MM.1S (cell line): Measurements from ENCODE around the gene UGT3A1.

Experiments
- DNase-seq: peaks from one replicate; pipeline ENCODE4 v3.0.0-alpha.2; 2015
- H2AFZ ChIP-seq: fragments of 300-600 bp; sonication (generic); 2 replicates; pipeline ENCODE4 v1.6.0; 2016; ENCODE audit warnings: antibody characterized with exemption, low read length
- H3F3A ChIP-seq: fragments of 300-600 bp; sonication (generic); 2 replicates; pipeline ENCODE4 v1.6.1; 2016; ENCODE audit warnings: mild to moderate bottlenecking, antibody characterized with exemption, low read length, moderate library complexity, mixed read lengths; ENCODE audit not compliant: insufficient read depth
- H3K27ac ChIP-seq: fragments of 300-600 bp; sonication (generic); 2 replicates; pipeline ENCODE4 v1.5.1; 2016; ENCODE audit warnings: mild to moderate bottlenecking, low read length
- H3K27me3 ChIP-seq: fragments of 300-600 bp; sonication (generic); replicated peaks from 2 replicates; pipeline ENCODE4 v1.6.0; 2016; ENCODE audit warnings: low read length; ENCODE audit not compliant: insufficient read depth
- H3K36me3 ChIP-seq: fragments of 300-600 bp; sonication (generic); replicated peaks from 2 replicates; pipeline ENCODE4 v1.6.1; 2016; ENCODE audit warnings: mild to moderate bottlenecking, low read length, mixed read lengths; ENCODE audit not compliant: insufficient read depth
- H3K4me1 ChIP-seq: fragments of 300-600 bp; sonication (generic); 2 replicates; pipeline ENCODE4 v1.6.1; 2016; ENCODE audit warnings: low read length, mixed read lengths
- H3K4me2 ChIP-seq: fragments of 300-600 bp; sonication (generic); 2 replicates; pipeline ENCODE4 v1.6.0; 2016; ENCODE audit warnings: low read depth, low read length
- H3K4me3 ChIP-seq: fragments of 300-600 bp; sonication (generic); 2 replicates; pipeline ENCODE4 v1.5.1; 2016; ENCODE audit warnings: low read length, mixed read lengths
- H3K79me2 ChIP-seq: fragments of 300-600 bp; sonication (generic); 2 replicates; pipeline ENCODE4 v1.6.1; 2016; ENCODE audit warnings: mixed run types, low read length, mixed read lengths
- H3K9ac ChIP-seq: fragments of 300-600 bp; sonication (generic); 2 replicates; pipeline ENCODE4 v1.6.1; 2016; ENCODE audit warnings: low read length, mixed read lengths
- H3K9me2 ChIP-seq: fragments of 300-600 bp; sonication (generic); replicated peaks from 2 replicates; pipeline ENCODE4 v1.6.1; 2016; ENCODE audit warnings: mild to moderate bottlenecking, low read length, mixed read lengths; ENCODE audit not compliant: insufficient read depth
- H3K9me3 ChIP-seq: fragments of 300-600 bp; sonication (generic); replicated peaks from 2 replicates; pipeline ENCODE4 v1.6.1; 2016; ENCODE audit warnings: mild to moderate bottlenecking, low read length, mixed read lengths; ENCODE audit not compliant: insufficient read depth
- H4K20me1 ChIP-seq: fragments of 300-600 bp; sonication (generic); 2 replicates; pipeline ENCODE4 v1.6.1; 2016; ENCODE audit warnings: mild to moderate bottlenecking, low read length, moderate library complexity, mixed read lengths; ENCODE audit not compliant: insufficient read depth
- EZH2 ChIP-seq: fragments of 300-600 bp; sonication (generic); optimal IDR thresholded peaks from 2 replicates; pipeline ENCODE3; 2017; ENCODE audit warnings: low read depth, mild to moderate bottlenecking, antibody characterized with exemption, low read length, mixed read lengths
- EZH2phosphoT487 ChIP-seq: fragments of 300-600 bp; sonication (generic); IDR thresholded peaks from 2 replicates; pipeline ENCODE4 v1.6.1; 2018; ENCODE audit warnings: antibody characterized with exemption, low read length
- TF ChIP-seq, protein P1 (sequence below): fragments of 300-600 bp; sonication (generic); IDR thresholded peaks from 2 replicates; pipeline ENCODE4 v1.5.1; 2016; ENCODE audit warnings: antibody characterized with exemption, low read length, mixed read lengths

Gene UGT3A1

DNA sequence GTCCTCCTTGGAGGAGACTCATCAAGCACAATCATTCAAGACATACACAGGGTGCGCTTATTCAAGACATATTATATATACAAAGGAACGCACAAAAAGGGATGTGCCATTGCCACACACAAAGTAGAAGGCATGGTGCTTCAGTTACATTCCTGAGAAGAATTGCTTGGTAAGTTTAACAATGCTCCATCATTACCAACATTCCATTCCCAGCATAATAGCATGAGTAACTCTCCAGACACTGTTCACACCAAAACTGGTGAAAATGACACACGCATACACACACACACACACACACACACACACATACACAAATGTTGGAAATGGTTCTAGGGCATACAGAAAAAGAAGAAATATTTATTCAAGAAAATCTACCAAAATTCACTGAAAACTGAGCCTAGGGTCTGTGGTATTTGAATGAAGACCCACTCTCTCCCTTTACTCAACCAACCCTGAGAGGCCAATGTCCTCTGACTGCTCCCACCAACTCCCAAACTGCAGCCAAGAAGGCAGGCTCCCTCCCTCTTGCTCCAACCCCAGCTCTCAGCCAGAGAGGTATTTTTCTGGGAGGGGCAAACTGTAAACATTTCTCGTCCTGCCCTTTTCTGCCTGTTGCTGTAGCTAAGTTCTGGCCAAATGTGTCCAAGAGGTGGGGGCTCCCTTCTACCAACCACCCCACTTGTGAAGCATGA lies 19.9 kb downstream of the UGT3A1 start:
- Histone ChIP-seq H3F3A (no peaks in the 10 kb centered on the region), H3K9me3 (no peaks in the 10 kb centered on the region), H3K27me3 (no peaks in the 10 kb centered on the region), H2AFZ (no peak overlapping the region), H4K20me1 (no peaks in the 10 kb centered on the region), H3K4me1 (no peaks in the 10 kb centered on the region), H3K9me2 (no peaks in the 10 kb centered on the region), H3K4me3 (no peak overlapping the region), H3K79me2 (no peaks in the 10 kb centered on the region), H3K9ac (no peak overlapping the region), H3K4me2 (no peak overlapping the region), H3K27ac (no peak overlapping the region), H3K36me3 (no peaks in the 10 kb centered on the region)
- DNase-seq: no peak
- TF ChIP-seq EZH2 (no peak), EZH2phosphoT487 (no peak)
- TF ChIP-seq, protein P1, sequence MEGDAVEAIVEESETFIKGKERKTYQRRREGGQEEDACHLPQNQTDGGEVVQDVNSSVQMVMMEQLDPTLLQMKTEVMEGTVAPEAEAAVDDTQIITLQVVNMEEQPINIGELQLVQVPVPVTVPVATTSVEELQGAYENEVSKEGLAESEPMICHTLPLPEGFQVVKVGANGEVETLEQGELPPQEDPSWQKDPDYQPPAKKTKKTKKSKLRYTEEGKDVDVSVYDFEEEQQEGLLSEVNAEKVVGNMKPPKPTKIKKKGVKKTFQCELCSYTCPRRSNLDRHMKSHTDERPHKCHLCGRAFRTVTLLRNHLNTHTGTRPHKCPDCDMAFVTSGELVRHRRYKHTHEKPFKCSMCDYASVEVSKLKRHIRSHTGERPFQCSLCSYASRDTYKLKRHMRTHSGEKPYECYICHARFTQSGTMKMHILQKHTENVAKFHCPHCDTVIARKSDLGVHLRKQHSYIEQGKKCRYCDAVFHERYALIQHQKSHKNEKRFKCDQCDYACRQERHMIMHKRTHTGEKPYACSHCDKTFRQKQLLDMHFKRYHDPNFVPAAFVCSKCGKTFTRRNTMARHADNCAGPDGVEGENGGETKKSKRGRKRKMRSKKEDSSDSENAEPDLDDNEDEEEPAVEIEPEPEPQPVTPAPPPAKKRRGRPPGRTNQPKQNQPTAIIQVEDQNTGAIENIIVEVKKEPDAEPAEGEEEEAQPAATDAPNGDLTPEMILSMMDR: no peak

DNA sequence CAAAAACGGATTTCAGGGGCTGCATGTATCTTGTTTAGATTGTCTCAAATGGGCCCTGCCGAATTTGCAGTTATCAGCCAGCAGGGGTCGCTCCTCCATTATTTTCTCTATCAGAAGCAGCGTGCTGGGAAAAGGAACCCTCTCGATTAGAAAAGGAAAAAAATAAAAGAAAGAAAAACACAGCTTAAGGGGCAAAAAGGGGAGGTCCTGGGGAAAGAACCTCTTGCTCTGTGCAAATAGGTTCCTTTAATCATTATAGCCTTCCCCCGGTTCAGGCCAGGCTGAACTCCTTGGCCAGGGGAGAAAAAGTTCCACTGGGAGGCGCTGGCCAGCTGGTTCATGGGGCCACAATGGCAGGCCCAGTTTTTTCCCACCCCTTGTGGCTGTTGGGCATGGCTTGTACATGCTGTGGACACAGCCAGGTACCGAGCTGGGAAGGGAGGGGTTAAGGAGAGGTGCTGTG lies 27.8 kb downstream of the UGT3A1 start:
- Histone ChIP-seq H3K27me3 (no peaks in the 10 kb centered on the region), H3K9me2 (no peaks in the 10 kb centered on the region), H3F3A (no peaks in the 10 kb centered on the region), H3K27ac (no peak overlapping the region), H3K36me3 (no peaks in the 10 kb centered on the region), H3K4me1 (no peaks in the 10 kb centered on the region), H3K9me3 (no peaks in the 10 kb centered on the region), H3K79me2 (no peaks in the 10 kb centered on the region), H3K9ac (no peak overlapping the region), H3K4me3 (no peak overlapping the region), H3K4me2 (no peak overlapping the region), H2AFZ (no peak overlapping the region), H4K20me1 (no peaks in the 10 kb centered on the region)
- TF ChIP-seq EZH2: no peak
- TF ChIP-seq, protein P1: peak; percentile 53
- DNase-seq: peak; percentile 14

DNA sequence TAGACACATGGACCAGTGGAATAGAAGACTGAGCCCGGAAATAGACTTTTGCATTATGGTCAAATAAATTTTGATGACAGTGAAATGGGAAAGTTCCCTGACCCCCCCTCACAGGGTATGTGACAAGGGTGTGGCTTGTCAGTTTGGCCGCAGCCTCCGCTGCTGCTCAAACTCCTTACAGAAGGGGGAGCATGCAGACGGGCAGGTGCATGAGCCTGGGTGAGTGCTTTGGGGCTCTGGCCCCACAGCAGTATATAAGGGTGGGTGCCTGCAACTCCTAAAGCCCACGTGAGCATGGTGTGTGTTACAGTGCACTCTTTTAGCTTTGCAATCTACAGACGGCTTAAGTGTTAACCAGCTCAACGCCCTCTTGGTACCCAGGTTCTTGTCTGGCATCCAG lies 30.9 kb downstream of the UGT3A1 start:
- no peaks in the 10 kb centered on the region for H3K36me3 ChIP-seq
- TF ChIP-seq, protein P1: no peak
- H3K9me3 ChIP-seq: no peaks in the 10 kb centered on the region
- no peak overlapping the region for H3K4me3 ChIP-seq
- H2AFZ ChIP-seq: no peak overlapping the region
- no peak for DNase-seq
- H3K4me2 ChIP-seq: no peak overlapping the region
- H3K79me2 ChIP-seq: no peaks in the 10 kb centered on the region
- no peaks in the 10 kb centered on the region for H3F3A ChIP-seq
- no peak overlapping the region for H3K27ac ChIP-seq
- H3K4me1 ChIP-seq: no peaks in the 10 kb centered on the region
- no peaks in the 10 kb centered on the region for H4K20me1 ChIP-seq
- H3K9ac ChIP-seq: no peak overlapping the region
- H3K9me2 ChIP-seq: no peaks in the 10 kb centered on the region
- H3K27me3 ChIP-seq: no peaks in the 10 kb centered on the region
